HG03196 (cell line): Measurements from ENCODE around the gene SLC9C2.
"Not testable (repeated sequence)": the region's sequence is repeated elsewhere in the genome, so short reads cannot be mapped to it uniquely, and the experiment has no call there.

ENCODE experiments used
- ATAC-seq: cut with Tn5 transposase; IDR thresholded peaks from one replicate; pipeline ENCODE4 v1.9.1; 2021; ENCODE audit not compliant: unreplicated experiment

SLC9C2 gene, protein sequence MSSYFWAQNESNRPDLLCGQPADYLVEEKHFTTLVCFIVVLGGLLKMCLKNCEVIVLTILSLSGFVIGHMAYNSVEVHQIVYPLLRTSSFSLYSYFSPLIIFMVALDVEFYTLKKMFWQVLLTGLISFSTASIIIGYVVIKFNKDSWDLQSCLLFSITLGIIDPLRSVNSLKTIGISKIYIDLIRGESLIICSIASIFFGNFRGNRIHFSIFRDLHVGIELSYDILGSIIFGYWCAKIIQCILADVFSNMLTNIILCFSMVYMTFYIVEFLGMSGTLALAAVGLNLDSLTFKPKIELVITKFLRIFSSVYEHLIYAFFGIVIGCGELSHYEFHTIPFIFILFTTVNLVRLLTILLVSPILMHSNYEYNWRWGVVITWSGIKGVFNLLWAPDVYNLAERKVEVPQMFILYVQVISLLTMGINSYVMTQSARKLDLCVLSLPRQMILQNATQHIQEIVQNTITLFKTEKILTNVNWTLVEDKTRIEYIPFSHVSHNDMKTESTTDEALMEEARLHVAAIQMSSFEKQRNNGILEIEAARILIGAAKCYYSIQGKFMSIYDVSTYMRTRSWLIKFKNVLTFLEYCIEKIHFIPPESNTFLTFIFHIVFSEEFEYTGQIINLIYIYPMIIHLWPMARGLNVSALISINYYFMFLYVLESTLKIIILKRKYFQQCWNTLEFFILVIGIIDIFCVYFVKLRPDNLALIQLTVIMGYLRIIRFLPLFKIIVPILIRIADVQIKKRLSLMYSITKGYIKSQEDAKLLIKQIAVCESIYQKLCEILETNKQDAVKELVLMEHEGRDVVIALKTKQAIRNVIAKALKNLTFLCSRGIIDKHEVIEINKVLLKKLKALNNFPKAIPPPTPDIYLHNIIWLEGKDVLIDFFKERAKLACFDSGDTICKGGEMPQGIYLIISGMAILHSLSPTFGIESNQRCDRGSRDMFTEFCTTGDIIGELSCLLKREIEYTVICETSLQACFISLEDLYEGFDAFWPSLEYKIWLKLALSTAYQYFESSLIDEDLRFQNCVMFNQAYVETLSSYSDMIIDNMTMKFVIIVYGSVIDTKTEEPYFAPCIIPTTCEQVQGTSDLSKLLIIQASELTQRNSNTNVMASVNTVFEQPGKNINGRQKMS

DNA sequence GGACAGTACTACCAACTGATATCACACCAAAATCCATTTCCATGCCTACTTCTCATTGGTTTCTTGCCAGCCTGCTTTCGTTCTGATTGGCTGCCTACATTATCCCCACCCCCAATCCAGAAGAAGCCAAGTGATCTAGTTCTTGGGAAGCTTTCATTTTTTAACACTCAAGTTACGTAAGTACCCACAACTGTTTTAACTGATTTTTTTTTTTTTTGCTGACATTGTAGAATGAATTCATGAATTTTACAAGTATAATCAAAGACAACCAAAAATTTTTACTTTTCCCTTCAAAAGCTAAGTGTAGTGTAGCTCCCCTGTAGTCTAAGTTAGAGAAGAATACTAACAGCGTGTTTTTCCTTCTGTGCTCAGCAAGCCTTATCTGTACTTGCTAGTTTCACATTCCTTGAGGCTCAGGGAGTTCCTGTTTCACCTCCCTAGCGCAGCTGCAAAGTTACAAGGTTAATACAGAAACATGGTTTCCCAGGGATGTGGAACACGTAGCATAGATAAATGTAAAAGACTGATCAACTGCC, at the start of gene SLC9C2:
Gene SLC9C2 (minus strand): TSS at position 17 of the 536 bp plus-strand sequence. CDS start 1,296 bp downstream, outside the sequence.
- no peak for ATAC-seq

DNA sequence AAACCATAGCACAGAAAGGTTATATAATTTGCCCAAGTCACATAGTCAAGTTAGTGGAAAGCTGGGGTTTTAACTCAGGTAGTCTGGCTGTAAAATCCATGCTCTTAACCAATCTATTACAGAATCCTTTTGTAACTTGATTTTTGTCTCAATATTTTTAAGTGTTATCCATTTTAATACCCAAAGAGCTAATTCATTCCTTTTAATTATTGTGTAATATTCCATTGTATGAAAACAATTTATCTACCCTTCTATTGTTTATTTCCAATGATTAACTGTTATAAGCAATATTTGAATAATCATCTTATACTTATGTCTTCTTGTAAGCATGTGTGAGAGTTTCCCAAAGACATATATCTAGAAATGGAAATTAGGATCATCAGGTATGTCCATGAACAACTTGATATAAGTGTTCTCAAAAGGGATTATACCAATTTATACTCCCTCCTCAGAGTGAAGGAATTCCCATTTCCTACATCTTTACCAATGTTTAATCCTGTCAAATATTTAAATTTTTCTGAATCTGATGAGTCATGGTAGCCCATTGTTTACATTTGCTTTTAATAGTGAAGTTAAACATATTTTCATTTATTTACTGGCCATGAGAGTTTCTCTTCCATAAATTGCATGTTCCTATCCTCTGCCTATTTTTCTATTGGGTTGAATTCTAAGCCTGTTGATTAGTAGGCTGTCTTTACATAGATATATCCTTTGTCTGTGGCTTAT, 46.2 kb upstream of the SLC9C2 start:
- no peak for ATAC-seq

DNA sequence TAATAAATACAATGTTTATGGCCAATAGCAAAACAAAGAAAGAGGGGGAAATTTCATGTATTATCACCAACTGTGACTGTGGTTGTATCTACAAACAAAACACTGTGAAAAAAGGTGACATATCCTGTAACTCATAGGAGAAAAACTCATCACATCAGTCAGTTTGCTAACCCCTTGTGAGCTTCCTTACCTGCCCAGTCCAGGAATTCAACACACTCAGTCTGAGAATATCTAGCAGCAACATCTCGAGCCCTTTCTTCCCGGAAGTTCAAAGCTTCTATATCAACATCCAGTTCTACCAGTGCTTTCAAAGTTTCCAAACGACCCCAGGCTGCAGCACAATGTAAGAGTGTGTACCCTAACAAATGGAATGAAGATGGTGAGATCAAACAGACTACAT, 43.8 kb upstream of the SLC9C2 start:
- no peak for ATAC-seq

DNA sequence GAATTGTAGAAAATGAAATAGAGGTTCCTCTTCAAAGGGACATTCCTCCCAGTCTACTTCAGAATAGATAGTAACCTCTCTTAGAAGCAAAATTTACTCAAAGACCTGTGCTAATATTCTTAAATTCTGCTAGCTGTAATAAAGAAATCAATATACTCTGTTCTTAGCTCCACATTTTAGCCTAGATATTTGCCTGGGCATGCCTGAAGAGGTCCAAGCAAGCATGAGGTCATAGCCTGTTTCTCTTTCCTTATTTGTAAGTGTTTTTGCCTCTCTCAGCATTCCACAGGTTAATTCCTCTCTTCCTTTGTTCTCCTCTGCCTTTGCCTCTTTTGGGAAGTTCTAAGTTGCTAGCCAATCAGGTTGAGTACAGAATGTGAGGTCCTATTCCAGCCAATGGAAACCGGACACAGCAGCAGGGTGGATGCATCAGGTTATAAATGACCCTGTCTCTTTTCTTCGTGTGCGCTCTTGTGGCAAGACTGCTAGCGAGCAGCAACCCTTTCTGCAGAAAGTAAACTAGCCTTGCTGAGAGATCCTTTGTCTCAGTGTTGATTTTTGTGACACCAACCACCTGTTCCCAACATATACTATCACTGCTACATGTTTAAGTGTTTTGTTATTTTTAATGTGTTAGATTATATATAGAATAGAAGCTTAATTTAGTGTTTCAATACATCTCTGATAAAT, 39.7 kb upstream of the SLC9C2 start:
- not testable (repeated sequence) for ATAC-seq

DNA sequence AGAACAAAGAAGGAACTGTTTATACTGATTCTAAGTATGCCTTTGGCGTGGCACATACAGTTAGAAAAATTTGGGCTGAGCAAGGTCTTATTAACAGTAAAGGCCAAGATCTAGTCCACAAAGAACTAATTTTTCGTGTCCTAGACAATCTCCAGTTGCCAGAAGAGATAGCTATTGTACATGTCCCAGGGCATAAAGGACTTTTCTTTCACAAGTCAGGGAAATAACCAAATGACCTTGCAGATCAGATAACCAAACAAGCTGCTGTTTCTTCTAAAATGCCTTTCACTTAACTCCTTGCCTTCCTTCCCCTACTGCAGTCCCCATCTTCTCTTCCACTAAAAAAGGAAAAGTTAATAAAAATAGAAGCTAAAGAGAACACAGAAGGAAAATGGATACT, 36.2 kb upstream of the SLC9C2 start:
- no peak for ATAC-seq

DNA sequence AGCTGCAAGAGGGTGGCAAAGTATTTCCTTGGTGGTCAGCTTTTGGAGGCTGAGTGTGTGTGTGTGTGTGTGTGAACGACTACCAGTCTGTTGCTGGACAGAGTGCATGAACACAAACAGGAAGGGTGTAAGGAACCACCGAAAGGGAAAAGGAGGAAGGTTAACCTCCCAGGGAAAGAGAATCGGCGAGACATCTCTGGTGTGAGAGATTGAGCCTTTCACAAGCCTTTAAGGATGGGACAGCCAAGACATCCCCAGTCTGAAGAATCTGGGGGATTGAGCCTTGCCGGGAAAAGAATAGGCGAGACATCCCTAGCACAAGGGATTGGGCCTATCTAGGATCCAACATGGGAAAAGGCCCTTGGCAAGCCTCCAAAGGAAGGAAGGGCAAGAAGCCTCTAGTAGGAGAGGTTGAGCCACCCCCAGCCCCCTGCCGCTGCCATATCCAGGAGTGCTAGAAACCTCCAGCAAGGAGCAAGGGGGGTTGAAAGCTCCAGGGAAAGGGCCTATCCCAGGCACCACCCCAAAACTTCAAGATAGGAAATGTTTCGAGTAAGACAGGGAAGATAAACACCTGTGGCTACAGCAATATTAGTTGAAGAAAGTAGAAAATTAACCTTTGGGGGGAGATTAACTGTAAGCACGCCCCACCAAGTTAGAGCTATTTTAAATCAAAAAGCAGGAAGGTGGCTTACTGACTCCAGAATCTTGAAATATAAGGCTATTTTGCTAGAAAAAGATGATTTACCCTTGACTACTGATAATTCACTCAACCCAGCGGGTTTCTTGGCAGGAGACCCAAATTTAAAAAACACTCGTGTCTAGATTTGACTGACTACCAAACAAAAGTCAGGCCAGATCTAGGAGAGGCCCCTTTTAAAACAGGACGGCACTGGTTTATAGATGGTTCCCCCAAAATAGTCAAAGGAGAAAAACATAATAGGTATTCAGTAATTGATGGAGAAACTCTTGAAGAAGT, 35.5 kb upstream of the SLC9C2 start:
- no peak for ATAC-seq

DNA sequence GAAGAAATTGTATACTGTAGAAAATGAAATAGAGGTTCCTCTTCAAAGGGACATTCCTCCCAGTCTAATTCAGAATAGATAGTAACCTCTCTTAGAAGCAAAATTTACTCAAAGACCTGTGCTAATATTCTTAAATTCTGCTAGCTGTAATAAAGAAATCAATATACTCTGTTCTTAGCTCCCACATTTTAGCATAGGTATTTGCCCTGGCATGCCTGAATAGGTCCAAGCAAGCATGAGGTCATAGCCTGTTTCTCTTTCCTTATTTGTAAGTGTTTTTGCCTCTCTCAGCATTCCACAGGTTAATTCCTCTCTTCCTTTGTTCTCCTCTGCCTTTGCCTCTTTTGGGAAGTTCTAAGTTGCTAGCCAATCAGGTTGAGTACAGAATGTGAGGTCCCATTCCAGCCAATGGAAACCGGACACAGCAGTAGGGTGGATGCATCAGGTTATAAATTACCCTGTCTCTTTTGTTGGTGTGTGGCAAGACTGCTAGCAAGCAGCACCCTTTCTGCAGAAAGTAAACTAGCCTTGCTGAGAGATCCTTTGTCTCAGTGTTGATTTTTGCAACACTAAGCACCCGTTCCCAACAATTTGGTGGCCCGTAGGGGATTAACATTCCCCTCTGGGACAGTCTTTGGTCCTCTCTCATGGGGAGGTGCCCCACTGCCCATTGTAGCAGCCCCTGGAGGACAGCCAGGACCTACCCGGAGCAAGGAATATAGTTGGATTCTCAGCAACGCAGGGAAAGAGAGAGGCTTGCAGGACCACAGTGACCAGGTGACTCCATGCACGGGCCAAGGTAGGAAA, 34.6 kb upstream of the SLC9C2 start:
- ATAC-seq = not testable (repeated sequence)

DNA sequence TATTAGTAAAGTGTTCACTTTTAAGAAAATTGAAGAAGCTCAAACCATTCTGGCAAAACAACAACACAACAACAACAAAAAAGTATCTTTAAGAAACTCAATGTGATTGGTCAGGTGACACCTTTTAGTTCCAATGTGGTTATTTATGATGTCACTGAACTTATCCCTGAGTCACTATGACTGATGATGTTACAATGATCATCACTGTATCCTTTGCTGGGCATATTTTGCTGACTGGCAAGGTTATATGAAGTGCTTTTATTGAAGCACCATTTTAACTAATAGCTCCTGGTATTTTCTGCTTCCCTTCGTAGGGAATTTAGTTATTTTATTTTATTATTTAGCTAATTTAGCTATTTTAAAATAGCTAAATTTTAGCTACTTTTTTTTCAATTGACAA, 32.2 kb upstream of the SLC9C2 start, which contains the start of gene TEX50:
Gene TEX50 (plus strand): TSS at position 223 of the 400 bp plus-strand sequence. CDS start 184 bp downstream, outside the sequence.
- no peak for ATAC-seq

DNA sequence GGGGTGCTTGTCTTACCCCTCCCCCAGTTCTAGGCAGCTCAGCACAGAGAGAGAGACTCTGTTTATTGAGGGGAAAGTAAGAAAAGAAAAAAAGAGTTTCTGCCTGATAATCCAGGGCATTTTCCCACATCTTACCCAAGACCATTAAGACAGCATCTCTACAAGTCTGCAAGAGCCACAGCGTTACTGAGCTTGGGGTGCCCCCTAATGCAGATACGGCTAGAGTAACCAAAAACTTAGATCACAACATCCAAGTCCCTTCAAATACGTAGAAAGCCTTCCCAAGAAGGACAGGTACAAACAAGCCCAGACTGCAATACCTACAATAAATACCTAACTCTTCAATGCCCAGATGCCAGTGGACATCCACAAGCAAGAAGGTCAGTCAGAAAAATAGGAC, 26.0 kb upstream of the SLC9C2 start:
- ATAC-seq = no peak

DNA sequence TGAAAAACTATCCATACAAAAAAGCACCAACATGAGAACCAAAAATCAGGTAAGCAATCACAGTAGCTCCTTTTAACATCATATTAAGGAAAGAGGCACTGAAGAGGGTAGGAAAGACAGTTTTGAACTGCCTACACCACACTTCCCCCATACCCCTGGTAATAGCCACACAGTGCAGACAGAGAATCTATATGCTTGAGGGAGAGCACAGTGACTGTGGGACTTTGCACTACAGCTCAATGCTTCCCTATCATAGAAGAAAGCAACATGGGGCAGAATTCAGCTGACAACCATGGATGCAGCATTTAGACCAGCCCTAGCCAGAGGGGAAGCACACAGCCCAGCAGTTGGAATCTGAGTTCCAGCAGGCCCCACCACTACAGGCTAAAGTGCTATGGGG, 24.4 kb upstream of the SLC9C2 start:
- ATAC-seq = no peak

DNA sequence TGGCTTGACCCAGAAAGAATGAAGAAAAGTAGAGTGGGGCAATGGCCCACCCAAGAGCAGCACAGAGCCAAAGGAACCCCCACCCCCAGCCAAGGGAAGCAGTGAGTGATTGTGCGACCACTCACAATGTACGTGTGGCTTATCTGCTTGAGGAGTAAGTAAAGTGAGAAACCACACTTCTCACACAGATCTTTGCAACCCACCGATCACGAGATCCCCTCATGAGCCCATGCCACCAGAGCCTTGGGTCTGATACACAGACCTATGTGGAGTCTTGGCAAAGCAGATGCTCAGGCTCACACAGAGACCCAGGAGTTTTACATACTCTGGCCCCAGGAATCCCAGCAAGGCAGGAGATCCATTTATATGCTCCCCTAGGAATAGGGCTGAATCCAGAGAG, 14.0 kb upstream of the SLC9C2 start:
- no peak for ATAC-seq

DNA sequence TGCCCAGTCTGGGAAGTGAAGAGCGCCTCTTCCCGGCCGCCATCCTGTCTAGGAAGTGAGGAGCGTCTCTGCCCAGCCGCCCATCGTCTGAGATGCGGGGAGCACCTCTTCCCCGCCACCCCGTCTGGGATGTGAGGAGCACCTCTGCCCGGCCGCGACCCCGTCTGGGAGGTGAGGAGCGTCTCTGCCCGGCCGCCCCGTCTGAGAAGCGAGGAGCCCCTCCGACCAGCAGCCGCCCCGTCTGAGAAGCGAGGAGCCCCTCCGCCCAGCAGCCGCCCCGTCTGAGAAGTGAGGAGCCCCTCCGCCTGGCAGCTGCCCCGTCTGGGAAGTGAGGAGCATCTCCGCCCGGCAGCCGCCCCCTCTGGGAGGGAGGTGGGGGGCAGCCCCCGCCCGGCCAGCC, 10.2 kb upstream of the SLC9C2 start:
- not testable (repeated sequence) for ATAC-seq

DNA sequence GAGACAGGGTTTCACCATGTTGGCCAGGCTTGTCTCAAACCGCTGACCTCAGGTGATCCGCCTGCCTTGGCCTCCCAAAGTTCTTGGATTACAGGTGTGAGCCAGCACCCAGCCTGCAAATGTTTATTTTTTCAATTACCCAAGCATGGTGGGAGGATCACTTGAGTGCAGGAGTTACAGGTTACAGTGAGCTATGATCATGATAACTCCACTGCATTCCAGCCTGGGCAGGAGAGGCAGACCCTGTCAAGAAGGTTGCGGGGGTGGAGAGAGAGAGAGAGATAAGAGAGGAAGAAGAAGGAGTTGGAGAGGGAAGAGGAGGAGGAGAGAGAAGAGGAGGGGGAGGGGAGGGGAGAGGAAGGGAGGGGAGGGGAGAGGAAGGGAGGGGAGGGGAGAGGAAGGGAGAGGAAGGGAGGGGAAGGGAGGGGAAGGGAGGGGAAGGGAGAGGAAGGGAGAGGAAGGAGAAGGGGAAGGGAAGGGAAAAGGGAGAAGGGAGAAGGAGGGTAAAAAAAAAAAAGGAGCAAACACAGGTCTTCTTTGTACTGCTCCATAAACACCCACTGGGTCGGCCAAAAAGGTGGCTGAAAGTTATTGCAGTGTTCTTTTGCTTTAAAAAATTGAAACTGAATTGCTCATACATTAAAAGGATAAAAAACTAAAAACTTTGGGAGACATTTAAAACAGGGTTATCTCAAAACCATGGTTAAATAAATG, 5.8 kb upstream of the SLC9C2 start:
- ATAC-seq = no peak

DNA sequence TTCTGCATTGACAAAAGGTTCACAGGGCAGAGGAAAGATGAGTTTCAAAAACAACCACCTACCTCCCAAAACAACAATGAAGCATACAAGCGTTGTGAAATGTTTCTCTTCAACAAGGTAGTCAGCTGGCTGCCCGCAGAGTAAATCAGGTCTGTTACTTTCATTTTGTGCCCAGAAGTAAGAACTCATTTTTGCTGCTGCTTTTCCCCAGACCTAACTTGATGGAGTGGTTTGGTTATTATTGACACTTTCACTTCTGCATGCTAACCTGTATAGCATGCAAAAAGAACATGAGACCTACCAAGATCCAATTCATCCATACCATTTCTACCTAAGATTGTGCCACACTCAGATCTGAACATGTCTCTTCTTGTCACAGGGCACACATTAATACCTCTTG, 1.3 kb downstream of the SLC9C2 start:
- no peak for ATAC-seq

DNA sequence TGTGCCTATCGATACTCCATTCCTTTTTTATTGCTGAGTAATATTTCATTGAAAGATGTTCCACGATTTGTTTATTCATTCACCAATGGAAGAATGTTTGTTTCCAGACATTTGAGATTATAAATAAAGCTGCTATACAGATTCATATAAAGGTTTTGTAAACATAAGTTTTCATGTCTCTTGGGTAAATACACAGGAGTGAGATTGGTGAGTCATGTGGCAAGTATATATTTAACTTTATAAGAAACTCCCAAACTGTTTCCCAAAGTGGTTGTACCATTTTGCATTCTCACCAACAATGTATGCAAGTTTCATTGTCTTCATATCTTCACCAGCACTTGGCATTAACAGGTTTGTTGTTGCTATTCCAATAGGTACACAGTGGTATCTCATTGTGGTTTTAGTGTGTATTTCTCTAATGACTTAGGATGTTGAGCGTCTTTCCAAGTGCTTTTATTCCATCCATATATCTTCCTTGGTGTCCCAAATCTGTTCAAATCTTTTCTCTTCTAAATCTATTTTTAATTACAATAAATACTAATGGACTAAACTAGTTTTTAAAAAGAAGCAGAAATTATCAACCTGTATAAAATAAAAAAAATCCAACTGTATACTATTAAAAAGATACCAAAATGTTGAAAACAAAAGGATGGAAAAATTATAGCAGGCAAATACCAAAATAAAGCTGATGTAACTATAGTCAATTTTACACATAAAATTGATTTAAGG, 6.6 kb downstream of the SLC9C2 start:
- no peak for ATAC-seq

DNA sequence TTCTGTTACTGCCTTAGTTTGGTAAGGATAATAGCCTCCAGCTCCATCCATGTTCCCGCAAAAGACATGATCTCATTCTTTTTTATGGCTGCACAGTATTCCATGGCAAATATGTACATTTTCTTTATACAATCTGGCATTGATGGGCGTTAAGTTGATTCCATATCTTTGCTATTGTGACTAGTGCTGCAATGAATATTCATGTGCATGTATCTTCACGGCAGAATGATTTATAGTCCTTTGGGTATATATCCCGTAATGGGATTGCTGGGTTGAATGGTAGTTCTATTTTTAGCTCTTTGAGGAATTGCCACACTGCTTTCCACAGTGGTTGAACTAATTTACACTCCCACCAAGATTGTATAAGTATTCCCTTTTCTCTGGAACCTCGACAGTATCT, 11.7 kb downstream of the SLC9C2 start:
- ATAC-seq = not testable (repeated sequence)

DNA sequence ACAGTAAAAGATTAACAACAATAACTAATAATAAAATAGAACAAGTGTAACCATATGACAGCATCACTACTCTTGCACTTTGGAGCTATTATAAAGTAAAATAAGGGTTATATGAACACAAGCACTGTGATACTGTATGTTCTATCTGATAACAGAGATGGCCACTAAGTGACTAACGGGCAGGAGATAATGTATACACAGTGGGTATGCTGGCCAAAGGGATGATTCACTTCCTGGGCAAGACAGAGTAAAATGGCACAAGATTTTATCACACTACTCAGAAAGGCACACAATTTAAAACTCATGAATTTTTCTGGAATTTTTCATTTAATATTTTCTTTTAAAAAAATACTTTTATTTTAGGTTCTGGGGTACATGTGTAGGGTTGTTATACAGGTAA, 12.3 kb downstream of the SLC9C2 start:
- no peak for ATAC-seq
